ENCODE measurements around the gene RPTOR.

The RPTOR gene

DNA sequence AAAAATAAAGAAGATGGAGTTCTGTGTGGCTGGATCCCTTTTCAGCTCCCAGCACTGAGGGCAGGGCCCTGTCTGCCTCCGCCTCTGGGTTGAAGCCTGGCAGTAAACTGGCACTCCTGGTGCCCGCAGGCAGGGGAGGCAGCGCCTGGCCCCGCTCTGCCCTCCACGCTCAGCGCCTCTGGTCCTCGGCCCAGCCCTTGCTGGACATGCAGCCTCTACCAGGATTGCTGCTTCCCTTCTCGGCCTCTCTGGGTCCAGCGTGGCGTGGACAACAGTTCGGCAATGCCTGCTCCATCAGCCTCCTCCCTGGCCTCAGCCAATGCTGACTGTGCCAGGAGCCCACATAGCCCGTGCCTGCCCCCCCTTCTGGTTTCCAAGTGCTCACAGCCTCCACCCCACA is 362.6 kb downstream of the RPTOR start:
- Mint-ChIP-seq H3K4me3 (no peak overlapping the region), H3K36me3 (ENCODE audit: low read depth) (peaks cover 97% of the 10 kb centered on the region), H3K9me3 (no peaks in the 10 kb centered on the region), H3K27me3 (no peaks in the 10 kb centered on the region), H3K27ac (no peak overlapping the region), H3K4me1 (ENCODE audit: low read depth) (no peaks in the 10 kb centered on the region)
- intact Hi-C loops (cut with micrococcal nuclease): no loop called here

DNA sequence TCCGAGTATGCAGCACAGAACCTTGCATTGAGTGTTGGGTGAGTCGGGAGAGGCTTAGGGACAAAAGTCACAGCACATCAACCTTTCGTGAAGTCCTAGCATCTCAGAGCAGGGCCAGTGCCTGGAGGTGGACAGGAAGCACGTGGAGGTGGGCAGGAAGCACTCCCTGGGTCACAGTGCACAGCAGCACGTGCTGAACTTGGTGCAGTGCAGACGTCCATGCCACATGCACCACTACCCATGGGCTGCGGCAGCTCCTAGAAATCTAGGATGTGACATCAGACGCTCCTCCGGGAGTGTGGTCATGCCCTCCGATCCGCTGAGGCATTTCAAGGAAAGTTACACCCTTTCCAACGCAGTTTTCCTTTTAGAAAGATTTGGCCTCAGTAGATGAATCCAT is 363.6 kb downstream of the RPTOR start:
- Mint-ChIP-seq H3K36me3 (ENCODE audit: low read depth) (peaks cover 97% of the 10 kb centered on the region), H3K4me1 (ENCODE audit: low read depth) (no peaks in the 10 kb centered on the region), H3K4me3 (no peak overlapping the region), H3K27ac (no peak overlapping the region), H3K9me3 (no peaks in the 10 kb centered on the region), H3K27me3 (no peaks in the 10 kb centered on the region)
- intact Hi-C loops (cut with micrococcal nuclease): no loop called here

DNA sequence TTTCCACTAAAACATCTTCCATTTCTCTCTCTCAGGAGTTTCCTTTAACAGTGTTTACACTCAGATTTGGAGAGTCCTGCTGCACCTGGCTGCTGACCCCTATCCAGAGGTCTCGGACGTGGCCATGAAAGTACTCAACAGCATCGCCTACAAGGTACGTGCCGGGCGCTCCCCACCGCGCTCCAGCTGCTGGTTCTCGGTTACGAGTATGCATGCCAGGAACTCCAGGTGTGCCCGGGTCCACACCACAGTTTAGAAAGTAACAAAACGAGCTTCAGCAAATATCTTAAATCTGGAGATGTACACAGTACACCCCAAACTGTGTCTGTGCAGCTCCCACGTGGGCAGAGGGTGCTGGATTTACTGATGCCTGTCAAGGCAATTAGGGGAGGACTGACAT is 364.1 kb downstream of the RPTOR start:
- H3K27ac Mint-ChIP-seq: no peak overlapping the region

DNA sequence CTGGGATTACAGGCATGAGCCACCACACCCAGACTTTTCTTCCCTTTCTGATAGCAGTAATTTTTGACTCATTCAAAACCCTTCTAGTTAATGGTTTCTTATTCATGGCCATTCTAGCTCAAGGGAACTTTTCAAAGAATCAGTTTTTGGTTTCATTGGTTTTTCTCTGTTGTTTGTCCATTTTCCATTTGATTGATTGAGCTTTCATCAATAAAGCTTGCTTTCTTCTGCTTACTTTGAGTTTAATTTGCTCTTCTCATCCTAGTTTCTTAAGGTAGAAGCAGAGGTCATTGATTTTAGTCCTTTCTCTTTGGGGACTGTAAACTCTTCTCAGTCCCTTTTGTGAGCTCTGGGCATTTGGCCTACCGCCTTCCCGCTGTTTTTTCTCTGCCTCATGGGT is 365.0 kb downstream of the RPTOR start:
- no peak overlapping the region for H3K4me3 Mint-ChIP-seq

More for the DNA sequence above, 364.1 kb downstream of the RPTOR start:
- no peaks in the 10 kb centered on the region for H3K9me3 Mint-ChIP-seq
- no peak overlapping the region for H3K4me3 Mint-ChIP-seq
- peaks cover 97% of the 10 kb centered on the region for H3K36me3 Mint-ChIP-seq (ENCODE audit: low read depth)
- H3K4me1 Mint-ChIP-seq (ENCODE audit: low read depth): no peaks in the 10 kb centered on the region
- no peaks in the 10 kb centered on the region for H3K27me3 Mint-ChIP-seq
- intact Hi-C loops (cut with micrococcal nuclease): no loop called here

DNA sequence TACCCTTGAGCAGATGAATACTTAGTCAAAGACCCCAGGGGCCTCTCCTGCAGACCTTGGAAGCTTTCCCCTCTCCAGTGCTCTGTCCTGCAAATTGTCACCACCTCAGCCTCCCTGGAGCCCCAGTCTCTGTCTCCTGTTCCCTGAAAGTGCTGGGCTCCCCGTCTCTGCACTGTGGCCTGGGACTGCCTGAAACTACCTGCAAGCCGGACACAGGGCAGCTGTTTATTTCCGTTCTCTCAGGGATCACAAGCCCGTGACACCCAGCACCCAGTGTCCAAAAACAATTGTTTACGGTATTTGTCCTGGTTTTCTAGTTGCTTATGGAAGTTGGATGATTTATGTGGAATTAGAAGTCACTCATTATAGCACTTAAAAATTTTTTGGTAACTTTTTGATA is 365.4 kb downstream of the RPTOR start:
- Mint-ChIP-seq H3K27ac (peak overlapping the region; percentile 24), H3K4me1 (ENCODE audit: low read depth) (no peaks in the 10 kb centered on the region), H3K27me3 (no peaks in the 10 kb centered on the region)

More for the DNA sequence above, 365.0 kb downstream of the RPTOR start:
- Mint-ChIP-seq H3K9me3 (no peaks in the 10 kb centered on the region), H3K27ac (peak overlapping the region; percentile 24), H3K36me3 (ENCODE audit: low read depth) (peaks cover 97% of the 10 kb centered on the region), H3K4me1 (ENCODE audit: low read depth) (no peaks in the 10 kb centered on the region), H3K27me3 (no peaks in the 10 kb centered on the region)
- intact Hi-C loops (cut with micrococcal nuclease): no loop called here

DNA sequence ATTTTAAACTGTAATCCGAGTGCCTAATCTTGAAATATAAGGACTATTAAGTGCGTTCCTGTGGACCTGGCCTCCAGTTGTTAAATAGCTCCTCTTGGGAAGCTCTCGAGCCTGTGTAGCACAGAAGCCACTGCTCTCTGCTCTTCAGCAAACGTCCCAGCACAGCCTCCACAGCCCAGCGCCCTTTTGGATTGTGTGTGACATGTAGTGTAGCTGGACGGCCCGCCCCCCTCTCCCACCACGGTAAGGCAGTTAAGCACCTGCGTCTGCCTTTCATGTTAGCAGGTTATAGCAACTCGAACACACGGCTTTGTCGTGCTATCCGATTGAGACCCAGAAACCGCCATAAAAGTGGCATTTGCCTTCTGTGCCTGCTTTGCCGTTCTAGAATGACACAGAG is 367.8 kb downstream of the RPTOR start:
- Mint-ChIP-seq H3K27me3 (no peaks in the 10 kb centered on the region), H3K9me3 (no peaks in the 10 kb centered on the region), H3K4me1 (ENCODE audit: low read depth) (no peaks in the 10 kb centered on the region), H3K36me3 (ENCODE audit: low read depth) (peaks cover 91% of the 10 kb centered on the region), H3K4me3 (no peak overlapping the region), H3K27ac (no peak overlapping the region)
- intact Hi-C loops (cut with micrococcal nuclease): no loop called here

More for the DNA sequence above, 365.4 kb downstream of the RPTOR start:
- intact Hi-C loops (cut with micrococcal nuclease): no loop called here
- Mint-ChIP-seq H3K9me3 (no peaks in the 10 kb centered on the region), H3K4me3 (no peak overlapping the region), H3K36me3 (ENCODE audit: low read depth) (peaks cover 97% of the 10 kb centered on the region)

DNA sequence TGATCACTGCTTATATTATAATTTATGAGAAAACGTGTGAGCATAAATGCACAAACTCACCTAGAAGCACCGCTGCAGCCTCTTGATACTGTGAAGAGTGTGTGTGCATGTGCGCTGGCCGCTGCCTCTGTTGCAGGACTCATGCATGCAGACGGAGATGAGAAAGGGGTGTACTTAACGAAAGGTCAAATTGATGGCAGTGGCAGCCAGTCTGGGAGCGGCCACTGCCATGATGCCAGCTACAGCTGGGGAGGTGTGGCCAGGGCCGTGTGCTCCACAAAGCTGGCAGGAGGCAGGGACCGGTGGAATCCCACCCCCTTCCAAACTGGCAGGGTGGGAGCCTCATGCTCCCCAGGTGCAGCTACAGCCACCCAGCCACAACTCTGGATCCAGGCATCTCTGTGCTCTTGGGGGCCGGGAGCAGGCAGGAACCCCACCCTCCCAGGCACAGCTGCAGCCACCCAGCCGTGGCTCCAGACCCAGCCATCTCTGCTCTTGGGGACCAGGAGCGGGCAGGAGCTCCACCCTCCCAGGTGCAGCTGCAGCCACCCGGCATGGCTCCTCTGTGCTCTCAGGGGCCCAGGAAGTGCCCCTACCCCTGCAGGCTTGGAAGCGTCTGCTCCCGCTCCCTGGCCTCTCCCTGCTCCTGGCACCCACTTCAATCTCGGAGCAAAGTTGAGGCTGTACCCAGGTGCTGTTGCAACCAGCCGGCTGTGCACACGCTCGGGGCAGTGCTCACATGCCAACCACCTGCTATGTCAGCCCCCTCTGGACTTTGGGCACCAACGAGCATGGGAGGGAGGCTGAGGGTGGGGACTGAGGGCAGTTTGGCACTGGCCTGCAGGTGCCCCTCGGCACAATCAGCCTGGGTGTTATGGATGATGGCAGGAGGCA is 369.5 kb downstream of the RPTOR start:
- Mint-ChIP-seq H3K36me3 (ENCODE audit: low read depth) (peaks cover 91% of the 10 kb centered on the region), H3K4me1 (ENCODE audit: low read depth) (no peaks in the 10 kb centered on the region), H3K27me3 (no peaks in the 10 kb centered on the region), H3K4me3 (no peak overlapping the region), H3K27ac (no peak overlapping the region), H3K9me3 (no peaks in the 10 kb centered on the region)
- intact Hi-C loops (cut with micrococcal nuclease): no loop called here

DNA sequence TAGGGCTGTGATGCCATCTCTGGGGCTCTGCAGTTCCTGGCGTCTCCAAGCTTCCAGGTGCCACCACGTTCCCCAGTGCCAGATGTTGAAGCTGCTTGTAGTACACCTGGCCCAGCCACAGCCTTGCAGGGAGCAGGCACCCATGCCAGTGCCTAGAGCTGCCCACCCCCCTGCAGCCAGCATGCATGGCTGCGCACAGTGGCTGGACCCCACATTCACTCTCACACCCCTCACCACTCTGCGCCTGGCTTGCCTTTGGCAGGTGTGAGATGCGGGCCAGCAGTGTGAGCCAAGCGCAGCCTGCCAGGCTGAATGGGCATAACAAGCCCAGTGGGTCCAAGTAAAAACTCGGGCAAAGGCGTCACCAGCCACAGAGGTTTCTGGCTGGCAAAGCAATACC is 371.6 kb downstream of the RPTOR start:
- no peaks in the 10 kb centered on the region for H3K9me3 Mint-ChIP-seq
- no peak overlapping the region for H3K4me3 Mint-ChIP-seq
- no peaks in the 10 kb centered on the region for H3K4me1 Mint-ChIP-seq (ENCODE audit: low read depth)
- intact Hi-C loops (cut with micrococcal nuclease): no loop called here
- no peaks in the 10 kb centered on the region for H3K27me3 Mint-ChIP-seq
- H3K27ac Mint-ChIP-seq: no peak overlapping the region
- peaks cover 87% of the 10 kb centered on the region for H3K36me3 Mint-ChIP-seq (ENCODE audit: low read depth)

DNA sequence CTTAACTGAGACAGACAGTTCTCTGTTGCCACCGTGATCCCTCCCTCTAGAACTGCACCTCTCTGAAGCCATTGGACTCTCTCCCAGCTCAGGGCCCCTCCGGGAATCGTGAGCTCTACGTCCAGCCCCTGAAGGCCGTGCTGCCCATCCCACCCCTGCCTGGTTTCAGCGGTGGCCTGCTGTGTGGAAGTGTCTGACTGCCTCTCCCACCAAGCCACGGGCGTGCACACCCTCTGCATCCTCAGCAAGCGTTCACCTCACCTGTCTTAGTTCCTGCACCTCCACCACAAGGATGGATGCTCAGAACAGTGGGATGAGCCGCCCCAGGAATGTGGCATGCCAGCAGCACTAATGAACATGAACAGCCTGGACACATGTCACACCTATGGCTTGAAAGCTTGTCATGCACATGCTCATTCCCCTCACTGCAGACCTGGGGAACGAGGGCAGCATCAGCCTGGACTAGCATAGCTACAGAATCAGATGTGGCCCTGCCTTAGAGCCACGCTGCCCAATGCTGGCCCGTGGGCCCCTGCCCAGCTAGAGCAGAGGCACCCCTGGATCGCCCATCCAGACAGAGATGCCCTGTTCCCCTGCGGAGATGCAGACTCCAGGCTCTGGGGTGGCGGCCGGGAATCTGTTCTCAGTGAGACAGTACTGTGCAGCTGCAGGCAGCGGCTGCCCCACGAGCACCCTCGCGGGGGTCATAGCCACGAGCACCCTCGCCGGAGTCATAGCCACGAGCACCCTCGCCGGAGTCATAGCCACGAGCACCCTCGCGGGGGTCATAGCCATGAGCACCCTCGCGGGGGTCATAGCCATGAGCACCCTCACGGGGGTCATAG is 373.3 kb downstream of the RPTOR start:
- Mint-ChIP-seq H3K9me3 (no peaks in the 10 kb centered on the region), H3K4me3 (no peak overlapping the region), H3K27ac (no peak overlapping the region), H3K27me3 (no peaks in the 10 kb centered on the region), H3K4me1 (ENCODE audit: low read depth) (no peaks in the 10 kb centered on the region), H3K36me3 (ENCODE audit: low read depth) (peaks cover 86% of the 10 kb centered on the region)
- intact Hi-C loops (cut with micrococcal nuclease): no loop called here

DNA sequence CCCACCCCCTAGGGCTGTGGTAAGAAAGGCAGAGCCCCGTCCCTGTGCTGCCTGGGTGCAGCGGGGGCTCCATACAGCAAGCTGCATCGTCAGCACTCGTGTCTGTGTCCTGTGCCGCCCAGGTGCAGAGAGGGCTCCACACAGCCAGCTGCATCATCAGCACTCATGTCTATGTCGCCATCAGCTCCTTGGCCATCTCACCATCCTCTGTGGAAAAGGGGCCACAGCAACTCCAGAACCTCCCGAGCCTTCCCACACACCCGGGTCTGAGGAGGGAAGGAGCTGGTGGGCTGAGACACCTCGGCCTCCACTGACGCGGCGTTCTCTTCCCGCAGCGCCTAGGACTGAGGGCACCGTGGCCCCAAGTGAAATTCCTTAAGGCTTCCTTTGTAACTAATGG is 374.1 kb downstream of the RPTOR start:
- peaks cover 86% of the 10 kb centered on the region for H3K36me3 Mint-ChIP-seq (ENCODE audit: low read depth)
- H3K27ac Mint-ChIP-seq: no peak overlapping the region
- no peak overlapping the region for H3K4me3 Mint-ChIP-seq
- intact Hi-C loops (cut with micrococcal nuclease): no loop called here
- no peaks in the 10 kb centered on the region for H3K4me1 Mint-ChIP-seq (ENCODE audit: low read depth)
- H3K9me3 Mint-ChIP-seq: no peaks in the 10 kb centered on the region
- H3K27me3 Mint-ChIP-seq: no peaks in the 10 kb centered on the region

DNA sequence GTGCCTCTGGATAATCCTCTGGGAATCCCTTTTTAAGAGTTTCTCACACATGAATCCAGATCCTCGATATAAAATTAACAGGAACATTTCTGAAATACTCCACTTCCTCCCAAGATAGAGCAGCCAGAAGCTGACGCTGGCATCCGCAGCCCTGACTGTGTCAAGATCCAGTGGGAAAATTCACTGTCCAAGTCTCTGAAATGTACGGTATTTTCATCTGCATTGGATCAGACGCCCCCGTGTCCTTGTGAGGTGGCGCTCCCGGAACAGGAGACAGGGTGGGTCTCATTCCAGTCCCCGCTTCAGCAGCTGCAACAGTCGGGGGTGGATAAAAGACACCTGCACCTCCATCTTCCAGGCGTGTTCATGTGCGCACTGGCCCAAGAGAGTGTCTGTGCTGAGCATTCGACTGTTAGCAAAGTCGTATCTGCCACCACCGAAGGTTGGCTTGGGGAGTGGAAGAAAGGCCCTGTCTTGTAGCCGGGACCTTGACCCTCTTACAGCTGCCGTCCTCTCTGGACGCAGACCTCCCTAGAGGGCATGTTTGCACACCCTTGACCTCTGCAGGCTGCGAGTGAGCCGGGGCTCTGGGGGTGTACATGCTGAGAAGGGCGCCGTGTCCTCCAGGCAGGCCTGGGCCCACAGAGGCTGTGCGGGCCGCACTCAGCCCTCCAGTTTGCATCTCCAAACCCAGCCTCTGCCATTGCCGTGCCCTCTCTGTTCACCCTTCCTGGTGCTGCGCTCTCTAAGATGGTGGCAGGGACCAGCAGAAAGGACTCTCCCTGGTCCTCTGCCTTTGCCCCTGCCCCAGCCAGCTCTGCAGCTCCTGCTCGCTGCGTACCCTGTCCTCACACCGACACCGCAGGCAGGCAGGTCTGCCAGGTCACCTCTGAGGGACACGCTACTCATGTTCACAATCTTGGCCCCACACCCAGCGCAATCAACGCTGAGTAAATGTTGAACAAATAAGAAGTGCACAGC is 375.0 kb downstream of the RPTOR start:
- H3K36me3 Mint-ChIP-seq (ENCODE audit: low read depth): peaks cover 86% of the 10 kb centered on the region
- intact Hi-C loops (cut with micrococcal nuclease): no loop called here

DNA sequence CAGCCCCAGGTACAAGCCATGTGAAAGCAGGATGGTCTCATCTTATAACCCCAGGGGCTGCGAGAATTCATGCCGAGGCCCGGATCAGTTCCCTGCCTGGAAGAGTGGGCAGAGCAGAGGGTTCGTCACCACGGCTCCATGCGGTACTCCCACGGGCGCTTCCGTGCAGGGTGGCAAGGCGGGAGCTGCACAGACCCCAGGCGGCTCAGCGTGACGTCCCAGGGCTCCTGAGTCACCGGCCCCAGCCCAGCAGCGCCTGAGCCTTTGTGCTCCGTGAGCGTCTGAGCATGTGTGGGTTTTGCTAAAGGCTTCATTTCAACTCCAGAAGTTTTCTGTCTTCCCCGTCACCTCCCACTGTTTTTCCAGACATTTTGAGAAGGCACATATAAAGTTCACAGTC is 375.8 kb downstream of the RPTOR start:
- Mint-ChIP-seq H3K4me1 (ENCODE audit: low read depth) (no peaks in the 10 kb centered on the region), H3K27me3 (no peaks in the 10 kb centered on the region), H3K9me3 (no peaks in the 10 kb centered on the region), H3K4me3 (no peak overlapping the region), H3K27ac (no peak overlapping the region), H3K36me3 (ENCODE audit: low read depth) (peaks cover 88% of the 10 kb centered on the region)
- intact Hi-C loops (cut with micrococcal nuclease): no loop called here

More for the DNA sequence above, 375.0 kb downstream of the RPTOR start:
- no peak overlapping the region for H3K4me3 Mint-ChIP-seq
- no peak overlapping the region for H3K27ac Mint-ChIP-seq
- H3K27me3 Mint-ChIP-seq: no peaks in the 10 kb centered on the region
- no peaks in the 10 kb centered on the region for H3K9me3 Mint-ChIP-seq
- no peaks in the 10 kb centered on the region for H3K4me1 Mint-ChIP-seq (ENCODE audit: low read depth)

DNA sequence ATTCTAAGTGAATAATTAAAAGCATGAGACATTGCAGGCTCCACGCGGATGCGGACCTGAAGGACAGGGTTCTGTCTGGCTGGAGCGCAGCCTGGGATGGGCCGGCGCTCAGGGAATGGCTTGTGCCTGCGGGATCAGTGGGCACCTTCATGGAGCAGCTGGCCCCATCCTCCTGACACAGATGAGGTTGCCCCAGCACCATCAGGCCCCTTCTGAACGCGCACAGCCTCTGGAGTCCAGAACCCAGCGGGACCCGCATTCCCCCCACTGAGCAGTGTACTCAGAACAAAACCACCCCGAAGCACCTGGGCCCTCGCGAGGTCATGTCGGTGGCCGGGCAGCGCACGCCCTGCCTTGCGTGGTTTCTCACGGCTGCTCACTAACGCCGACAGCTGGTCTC is 376.5 kb downstream of the RPTOR start:
- Mint-ChIP-seq H3K9me3 (no peaks in the 10 kb centered on the region), H3K27me3 (no peaks in the 10 kb centered on the region), H3K27ac (no peak overlapping the region), H3K4me3 (no peak overlapping the region), H3K36me3 (ENCODE audit: low read depth) (peaks cover 90% of the 10 kb centered on the region), H3K4me1 (ENCODE audit: low read depth) (no peaks in the 10 kb centered on the region)
- intact Hi-C loops (cut with micrococcal nuclease): no loop called here
